K562 (cell line): Measurements from ENCODE around the gene SOWAHD.

Source experiments
- NCOA1 ChIP-seq: fragments of 450-650 bp; IDR thresholded peaks from 2 replicates; pipeline ENCODE4 v1.6.1; 2016; ENCODE audit warnings: low read depth
- SIN3A ChIP-seq, 2 experiments: fragments of 150-350 bp in 1 of 2; IDR thresholded peaks; 2 replicates each; pipeline ENCODE4 v1.6.1; 2011 to 2016; ENCODE audit warnings: borderline replicate concordance in 2 of 2, low read depth in 2 of 2, low read length in 2 of 2, mild to moderate bottlenecking in 2 of 2, moderate library complexity in 2 of 2; ENCODE audit not compliant: control insufficient read depth in 1 of 2
- SIN3B ChIP-seq: fragments of 450-650 bp; IDR thresholded peaks from 2 replicates; pipeline ENCODE4 v1.6.1; 2017; ENCODE audit warnings: low read depth, mild to moderate bottlenecking, moderate library complexity
- TCF7L2 ChIP-seq: fragments of 150-350 bp; IDR thresholded peaks from 2 replicates; pipeline ENCODE4 v1.6.1; 2016; ENCODE audit warnings: low read depth, mild to moderate bottlenecking, low read length, moderate library complexity
- USF1 ChIP-seq: sonication (generic); formaldehyde crosslinking; IDR thresholded peaks from 2 replicates; pipeline ENCODE4 v1.9.0; 2022; ENCODE audit warnings: mild to moderate bottlenecking, missing genetic modification reagents
- ZNF695 ChIP-seq: fragments of 450-650 bp; formaldehyde crosslinking; IDR thresholded peaks from 2 replicates; pipeline ENCODE4 v1.4.0; 2020; ENCODE audit warnings: mild to moderate bottlenecking, moderate library complexity
- TF ChIP-seq, protein P1 (sequence below): fragments of 450-650 bp; IDR thresholded peaks from 2 replicates; pipeline ENCODE4 v1.6.1; 2016

DNA sequence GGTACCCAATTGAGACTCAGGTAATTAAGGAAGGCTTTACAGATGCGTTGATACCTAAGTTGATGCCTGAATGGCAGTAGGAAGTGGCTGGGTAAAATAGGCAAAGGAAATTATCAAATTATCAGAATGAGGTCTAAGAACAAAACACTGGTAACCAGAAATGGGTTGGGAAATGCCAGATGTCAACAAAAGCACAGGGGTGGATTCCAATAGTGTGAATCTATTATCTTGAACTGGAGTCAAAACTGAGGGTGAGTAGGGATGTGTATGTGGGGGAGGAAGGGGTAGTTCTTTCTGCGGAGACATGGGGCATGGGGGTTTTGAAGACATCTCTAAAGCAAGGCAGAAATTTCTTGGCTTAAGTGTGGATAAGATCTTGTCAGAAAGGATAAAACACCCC lies 49.5 kb upstream of the SOWAHD start:
- TF ChIP-seq SIN3B (no peak), NCOA1 (no peak), SIN3A (IDR thresholded peaks at IDR 0.05; ENCODE audit: borderline replicate concordance in 2 of 2, control insufficient read depth in 1 of 2, low read depth in 2 of 2, low read length in 2 of 2) (no peak), TCF7L2 (no peak), ZNF695 (CRISPR knock-in tag) (no peak), USF1 (no peak)
- TF ChIP-seq, protein P1, sequence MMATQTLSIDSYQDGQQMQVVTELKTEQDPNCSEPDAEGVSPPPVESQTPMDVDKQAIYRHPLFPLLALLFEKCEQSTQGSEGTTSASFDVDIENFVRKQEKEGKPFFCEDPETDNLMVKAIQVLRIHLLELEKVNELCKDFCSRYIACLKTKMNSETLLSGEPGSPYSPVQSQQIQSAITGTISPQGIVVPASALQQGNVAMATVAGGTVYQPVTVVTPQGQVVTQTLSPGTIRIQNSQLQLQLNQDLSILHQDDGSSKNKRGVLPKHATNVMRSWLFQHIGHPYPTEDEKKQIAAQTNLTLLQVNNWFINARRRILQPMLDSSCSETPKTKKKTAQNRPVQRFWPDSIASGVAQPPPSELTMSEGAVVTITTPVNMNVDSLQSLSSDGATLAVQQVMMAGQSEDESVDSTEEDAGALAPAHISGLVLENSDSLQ = no peak
